HepG2 (cell line): Measurements from ENCODE around the gene ZG16. TPM values are rescaled to one million over a fixed set of nuclear protein-coding genes. Genes with fewer than 3 reads are reported as not detected.

Experiments used
- ATAC-seq: fragments of 200-7000 bp; cut with Tn5 transposase; 3 replicates; pipeline ENCODE4 v1.9.1; 2020; ENCODE audit warnings: mild to moderate bottlenecking, moderate library complexity
- BruUV-seq: library from RNA; stranded (reverse); fragments of 400-500 nt; replicated peaks from 2 replicates; lab custom pipeline; 2021; lab: Mats Ljungman, UMichigan
- CTCF ChIA-PET: fragments of 300-600 bp; formaldehyde crosslinking; extraction: SDS; loops from one replicate; lab custom pipeline; 2021; ENCODE audit warnings: low total read pairs, inconsistent platforms, low intra/inter-chr PET ratio; lab: Yijun Ruan, JAX
- POLR2A ChIA-PET: fragments of 350-600 bp; sonication (Branson Sonifier 250); formaldehyde crosslinking; loops from one replicate; lab custom pipeline; 2020; ENCODE audit warnings: antibody characterized with exemption, inconsistent platforms; lab: Yijun Ruan, JAX
- DNase-seq: peaks from one replicate; pipeline ENCODE4 v3.0.0-alpha.2; 2015; ENCODE audit warnings: low spot score
- FAIRE-seq: peaks from 3 replicates; lab custom pipeline; 2011; peaks lifted over from hg19 to GRCh38; lab: Jason Lieb, UNC
- H2AFZ ChIP-seq: one replicate; pipeline ENCODE4 v1.6.1; 2011; ENCODE audit warnings: low read length, inconsistent platforms
- H3K27ac ChIP-seq: fragments of 300-600 bp; 3 replicates; pipeline ENCODE4 v1.8.0; 2011; ENCODE audit warnings: mixed run types, mild to moderate bottlenecking, mixed read lengths, low read length, inconsistent platforms; ENCODE audit not compliant: insufficient read depth; ENCODE audit errors: extremely low read length
- H3K27me3 ChIP-seq, 2 experiments: fragments of 200-600 bp in 1 of 2; 2 replicates in 1 of 2; 3 replicates in 1 of 2; pipeline versions ENCODE4 v1.6.0 to v1.8.0; 2011; ENCODE audit warnings: low read length in 2 of 2, mild to moderate bottlenecking in 2 of 2, moderate library complexity in 2 of 2, inconsistent platforms in 1 of 2; ENCODE audit not compliant: insufficient read depth in 2 of 2, control insufficient read depth in 1 of 2
- H3K36me3 ChIP-seq, 2 experiments: fragments of 200-600 bp in 1 of 2; replicated peaks in 1 of 2; 2 replicates in 1 of 2; 3 replicates in 1 of 2; pipeline versions ENCODE4 v1.5.1 to v1.8.0; 2011; ENCODE audit warnings: low read length in 2 of 2, inconsistent platforms in 1 of 2; ENCODE audit not compliant: insufficient read depth in 2 of 2, control insufficient read depth in 1 of 2
- H3K4me1 ChIP-seq: 2 replicates; pipeline ENCODE4 v1.5.1; 2012; ENCODE audit warnings: low read length, inconsistent platforms; ENCODE audit not compliant: insufficient read depth
- H3K4me2 ChIP-seq: 2 replicates; pipeline ENCODE4 v1.6.0; 2011; ENCODE audit warnings: low read depth, low read length, inconsistent platforms
- H3K4me3 ChIP-seq, 3 experiments: fragments of 200-600 bp in 1 of 3; sonication (generic), shearing (Covaris generic) in 1 of 3; replicated peaks in 1 of 3; 2 replicates each; pipeline ENCODE4 v1.5.1; 2011 to 2016; ENCODE audit warnings: low read length in 3 of 3, inconsistent platforms in 2 of 3, low read depth in 2 of 3, mild to moderate bottlenecking in 2 of 3, control low read depth in 1 of 3, mixed read lengths in 1 of 3; ENCODE audit not compliant: insufficient read depth in 1 of 3
- H3K79me2 ChIP-seq: one replicate; pipeline ENCODE4 v1.6.1; 2011; ENCODE audit warnings: low read length, inconsistent platforms; ENCODE audit not compliant: insufficient read depth
- H3K9ac ChIP-seq: 2 replicates; pipeline ENCODE4 v1.6.0; 2011; ENCODE audit warnings: mild to moderate bottlenecking, low read depth, low read length, inconsistent platforms; ENCODE audit not compliant: insufficient read depth
- H3K9me3 ChIP-seq: 2 replicates; pipeline ENCODE4 v1.5.1; 2012; ENCODE audit warnings: mild to moderate bottlenecking, low read length
- H4K20me1 ChIP-seq: 2 replicates; pipeline ENCODE4 v1.6.0; 2011; ENCODE audit warnings: inconsistent platforms, mild to moderate bottlenecking, low read length, moderate library complexity; ENCODE audit not compliant: insufficient read depth
- ARHGAP35 ChIP-seq: sonication (generic); formaldehyde crosslinking; IDR thresholded peaks from 2 replicates; pipeline ENCODE4 v1.9.0; 2022; ENCODE audit warnings: mild to moderate bottlenecking, inconsistent platforms, moderate library complexity, missing genetic modification reagents, borderline replicate concordance
- FOSL2 ChIP-seq: sonication (generic); formaldehyde crosslinking; IDR thresholded peaks from 2 replicates; pipeline ENCODE4 v1.4.0; 2020; ENCODE audit warnings: missing genetic modification reagents
- GATAD2A ChIP-seq: IDR thresholded peaks from 2 replicates; pipeline ENCODE4 v1.6.1; 2016
- ZNF121 ChIP-seq: sonication (generic); formaldehyde crosslinking; IDR thresholded peaks from 2 replicates; pipeline ENCODE4 v1.5.0; 2020; ENCODE audit warnings: mild to moderate bottlenecking, missing genetic modification reagents
- WGBS: methylation state at CpG from one replicate; pipeline ENCODE4 v1.1.6; 2017; ENCODE audit warnings: low lambda C conversion rate; 5-methylcytosine and 5-hydroxymethylcytosine counted together
- in situ Hi-C: cut with HindIII; loops from 2 replicates; pipeline ENCODE4 v1.10.0; 2017; ENCODE audit warnings: low pct_unique_long_range_greater_than_20kb; ENCODE audit not compliant: extremely low pct_ligation_motif_present
- intact Hi-C: fragments of 100-400 bp; cut with micrococcal nuclease; formaldehyde crosslinking; loops from one replicate; pipeline ENCODE4 v1.10.0; 2022; ENCODE audit not compliant: unreplicated experiment
- polyA plus RNA-seq, 8 experiments: library from polyadenylated mRNA; depleted of rRNA in 3 of 8; stranded (reverse) in 7 of 8; unstranded in 1 of 8; fragments of >200 nt; fragmentation: Illumina TruSeq in 4 of 8; extraction: Trizol in 4 of 8; gene quantifications; 2 replicates each; pipeline versions ENCODE4 v1.2.1 to v1.2.3, GENCODE V29; 2011 to 2016; ENCODE audit warnings: low read depth in 4 of 8, missing spikeins in 1 of 8, mixed read lengths in 1 of 8; ENCODE audit not compliant: insufficient read depth in 1 of 8
- total RNA-seq, 5 experiments: library from RNA; depleted of rRNA; stranded (reverse); fragments of >200 nt; fragmentation: Illumina TruSeq; extraction: Trizol; gene quantifications; 2 replicates each; pipeline ENCODE4 v1.2.3, GENCODE V29; 2016; ENCODE audit warnings: low read depth in 1 of 5
- TF ChIP-seq, protein P1 (sequence below): sonication (generic); formaldehyde crosslinking; IDR thresholded peaks from 2 replicates; pipeline ENCODE4 v1.4.0; 2020; ENCODE audit warnings: missing genetic modification reagents
- TF ChIP-seq, protein P2 (sequence below): sonication (generic); formaldehyde crosslinking; IDR thresholded peaks from 2 replicates; pipeline ENCODE4 v1.8.0; 2022; ENCODE audit warnings: missing genetic modification reagents, mild to moderate bottlenecking, borderline replicate concordance
- TF ChIP-seq, protein P3 (sequence below): sonication (generic); formaldehyde crosslinking; IDR thresholded peaks from 2 replicates; pipeline ENCODE4 v1.5.0; 2020; ENCODE audit warnings: mild to moderate bottlenecking, missing genetic modification reagents

ZG16 gene
- total and polyA plus RNA-seq, 2 of the 13 experiments (the other 11 are each of a cell fraction or from before 2014, with no cell fraction given): 0.04 to 0.07 TPM

DNA sequence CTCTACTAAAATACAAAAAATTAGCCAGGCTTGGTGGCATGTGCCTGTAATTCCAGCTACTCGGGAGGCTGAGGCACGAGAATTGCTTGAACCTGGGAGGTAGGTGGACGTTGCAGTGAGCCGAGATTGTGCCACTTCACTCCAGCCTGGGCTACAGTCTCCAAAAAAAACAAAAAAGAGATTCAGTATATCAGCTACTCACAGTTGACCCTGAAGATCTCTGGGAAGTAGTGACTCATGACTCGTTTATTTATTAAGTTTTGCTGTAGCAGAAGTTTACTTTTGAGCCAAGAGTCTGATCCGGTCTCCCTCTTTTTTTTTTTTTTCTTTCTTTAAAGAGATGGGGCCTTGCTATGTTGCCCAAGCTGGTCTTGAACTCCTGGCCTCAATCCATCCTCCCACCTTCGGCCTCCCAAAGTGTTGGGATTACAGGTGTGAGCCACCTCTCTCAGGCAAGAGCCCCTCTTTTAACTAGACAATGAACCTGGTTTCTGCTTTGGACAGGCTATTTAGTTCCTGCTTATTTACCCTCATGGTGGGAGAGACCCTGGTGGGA lies 46.6 kb downstream of the ZG16 start:
- intact Hi-C loops: loop anchor here (5.0 kb wide), 1 partner anchor 38 kb away; the partner anchor contains the start of gene CDIPT
- in situ Hi-C loops: loop anchor here (25.0 kb wide), 1 partner anchor 838 kb away; the partner anchor contains the start of genes FBRS and PRR14
- Histone ChIP-seq H3K4me1 (peaks cover 100% of the 10 kb centered on the region), H3K79me2 (peaks cover 11% of the 10 kb centered on the region), H3K27ac (no peak overlapping the region), H4K20me1 (peaks cover 5% of the 10 kb centered on the region; the same call in 1 of the 2 replicates), H2AFZ (no peak overlapping the region), H3K4me2 (peak overlapping the region; percentile 5; the same call in 1 of the 2 replicates), H3K4me3 (no peak overlapping the region), H3K27me3 (no peaks in the 10 kb centered on the region; a peak in 1 of 5 replicates), H3K9me3 (no peaks in the 10 kb centered on the region), H3K9ac (0 out of 2 replicates have a peak overlapping the region, but pooled peaks have one; percentile 14), H3K36me3 (no peaks in the 10 kb centered on the region)
- 39% methylated on average over 7 of the region's 7 CpGs for WGBS
- POLR2A ChIA-PET: interaction anchor here (0.7 to 6.6 kb wide), 8 partner anchors 6 to 149 kb away, joined by 3 to 145 read pairs (median 4); partner anchors contain the start of genes CDIPT, MVP, PAGR1 and SEZ6L2
- no peak for ATAC-seq
- peak; percentile 19; the same call in 1 of the 2 replicates for TF ChIP-seq GATAD2A (CRISPR knock-in tag)
- peak; percentile 22; the same call in 1 of the 2 replicates for TF ChIP-seq FOSL2 (CRISPR knock-in tag)
- TF ChIP-seq, protein P1, sequence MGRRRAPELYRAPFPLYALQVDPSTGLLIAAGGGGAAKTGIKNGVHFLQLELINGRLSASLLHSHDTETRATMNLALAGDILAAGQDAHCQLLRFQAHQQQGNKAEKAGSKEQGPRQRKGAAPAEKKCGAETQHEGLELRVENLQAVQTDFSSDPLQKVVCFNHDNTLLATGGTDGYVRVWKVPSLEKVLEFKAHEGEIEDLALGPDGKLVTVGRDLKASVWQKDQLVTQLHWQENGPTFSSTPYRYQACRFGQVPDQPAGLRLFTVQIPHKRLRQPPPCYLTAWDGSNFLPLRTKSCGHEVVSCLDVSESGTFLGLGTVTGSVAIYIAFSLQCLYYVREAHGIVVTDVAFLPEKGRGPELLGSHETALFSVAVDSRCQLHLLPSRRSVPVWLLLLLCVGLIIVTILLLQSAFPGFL (CRISPR knock-in tag): no peak
- TF ChIP-seq, protein P2, sequence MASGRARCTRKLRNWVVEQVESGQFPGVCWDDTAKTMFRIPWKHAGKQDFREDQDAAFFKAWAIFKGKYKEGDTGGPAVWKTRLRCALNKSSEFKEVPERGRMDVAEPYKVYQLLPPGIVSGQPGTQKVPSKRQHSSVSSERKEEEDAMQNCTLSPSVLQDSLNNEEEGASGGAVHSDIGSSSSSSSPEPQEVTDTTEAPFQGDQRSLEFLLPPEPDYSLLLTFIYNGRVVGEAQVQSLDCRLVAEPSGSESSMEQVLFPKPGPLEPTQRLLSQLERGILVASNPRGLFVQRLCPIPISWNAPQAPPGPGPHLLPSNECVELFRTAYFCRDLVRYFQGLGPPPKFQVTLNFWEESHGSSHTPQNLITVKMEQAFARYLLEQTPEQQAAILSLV (CRISPR knock-in tag): no peak
- TF ChIP-seq, protein P3, sequence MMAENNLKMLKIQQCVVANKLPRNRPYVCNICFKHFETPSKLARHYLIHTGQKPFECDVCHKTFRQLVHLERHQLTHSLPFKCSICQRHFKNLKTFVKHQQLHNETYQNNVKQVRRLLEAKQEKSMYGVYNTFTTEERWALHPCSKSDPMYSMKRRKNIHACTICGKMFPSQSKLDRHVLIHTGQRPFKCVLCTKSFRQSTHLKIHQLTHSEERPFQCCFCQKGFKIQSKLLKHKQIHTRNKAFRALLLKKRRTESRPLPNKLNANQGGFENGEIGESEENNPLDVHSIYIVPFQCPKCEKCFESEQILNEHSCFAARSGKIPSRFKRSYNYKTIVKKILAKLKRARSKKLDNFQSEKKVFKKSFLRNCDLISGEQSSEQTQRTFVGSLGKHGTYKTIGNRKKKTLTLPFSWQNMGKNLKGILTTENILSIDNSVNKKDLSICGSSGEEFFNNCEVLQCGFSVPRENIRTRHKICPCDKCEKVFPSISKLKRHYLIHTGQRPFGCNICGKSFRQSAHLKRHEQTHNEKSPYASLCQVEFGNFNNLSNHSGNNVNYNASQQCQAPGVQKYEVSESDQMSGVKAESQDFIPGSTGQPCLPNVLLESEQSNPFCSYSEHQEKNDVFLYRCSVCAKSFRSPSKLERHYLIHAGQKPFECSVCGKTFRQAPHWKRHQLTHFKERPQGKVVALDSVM (CRISPR knock-in tag): peak; percentile 41
- peak; percentile 72 for TF ChIP-seq ZNF121 (CRISPR knock-in tag)
- TF ChIP-seq ARHGAP35 (CRISPR knock-in tag): no peak
- CTCF ChIA-PET: no interaction called here
- no TSS peak for BruUV-seq
- no peak for FAIRE-seq
- no peak for DNase-seq
